NCI-H446 (cell line): ENCODE results near the gene SPEG.
"Not testable (repeated sequence)": the region's sequence is repeated elsewhere in the genome, so short reads cannot be mapped to it uniquely, and the experiment has no call there.

Source experiments
- DNase-seq, 2 experiments: peaks; one replicate each; lab custom pipeline; 2025; lab: John Stamatoyannopoulos, UW

SPEG gene

DNA sequence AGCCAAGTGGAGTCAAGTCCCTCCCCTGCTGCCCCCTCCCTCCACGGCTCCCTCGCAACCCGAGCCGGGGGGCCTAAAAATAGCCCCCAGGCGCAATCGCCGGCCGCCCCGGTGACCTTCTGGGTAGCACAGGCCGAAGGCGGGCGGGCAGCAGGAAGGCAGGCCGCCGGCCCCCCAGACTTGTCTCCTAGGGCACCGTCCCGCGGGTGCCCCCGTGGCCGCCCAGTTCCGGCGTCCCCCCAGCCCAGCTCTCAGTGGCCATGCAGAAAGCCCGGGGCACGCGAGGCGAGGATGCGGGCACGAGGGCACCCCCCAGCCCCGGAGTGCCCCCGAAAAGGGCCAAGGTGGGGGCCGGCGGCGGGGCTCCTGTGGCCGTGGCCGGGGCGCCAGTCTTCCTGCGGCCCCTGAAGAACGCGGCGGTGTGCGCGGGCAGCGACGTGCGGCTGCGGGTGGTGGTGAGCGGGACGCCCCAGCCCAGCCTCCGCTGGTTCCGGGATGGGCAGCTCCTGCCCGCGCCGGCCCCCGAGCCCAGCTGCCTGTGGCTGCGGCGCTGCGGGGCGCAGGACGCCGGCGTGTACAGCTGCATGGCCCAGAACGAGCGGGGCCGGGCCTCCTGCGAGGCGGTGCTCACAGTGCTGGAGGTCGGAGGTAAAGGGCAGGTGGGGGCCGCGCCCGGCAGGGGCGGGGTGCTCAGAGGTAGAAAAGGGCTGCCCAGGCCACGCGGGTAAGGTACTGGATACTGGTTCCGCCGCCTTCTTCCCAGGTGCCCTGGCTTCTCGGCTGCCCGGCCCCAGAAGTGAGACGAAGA is at the start of gene SPEG:
Gene SPEG (plus strand): TSS at position 126 of the 808 bp plus-strand sequence. CDS start 135 bp downstream, at position 261.
- no peak for DNase-seq

DNA sequence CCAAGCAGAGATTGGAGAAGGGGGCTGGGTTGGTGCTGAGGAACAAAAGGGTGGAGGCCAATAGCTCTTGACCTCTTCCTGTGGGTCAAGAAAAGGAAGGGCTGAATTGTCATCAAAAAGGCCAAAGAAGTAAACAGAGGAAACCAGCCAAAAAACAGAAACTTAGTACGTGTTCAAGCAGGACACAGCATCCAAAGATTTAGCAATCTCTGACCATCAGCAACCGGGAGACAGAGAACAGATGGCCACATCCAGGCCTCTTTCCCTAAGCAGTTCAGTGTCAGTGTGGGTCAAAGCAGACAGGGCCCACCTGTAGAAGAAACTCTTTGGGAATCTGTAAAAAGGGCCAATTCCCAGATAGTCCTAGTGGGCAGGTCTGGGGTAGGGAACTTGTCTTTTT is 49.8 kb upstream of the SPEG start:
- DNase-seq, result no peak

DNA sequence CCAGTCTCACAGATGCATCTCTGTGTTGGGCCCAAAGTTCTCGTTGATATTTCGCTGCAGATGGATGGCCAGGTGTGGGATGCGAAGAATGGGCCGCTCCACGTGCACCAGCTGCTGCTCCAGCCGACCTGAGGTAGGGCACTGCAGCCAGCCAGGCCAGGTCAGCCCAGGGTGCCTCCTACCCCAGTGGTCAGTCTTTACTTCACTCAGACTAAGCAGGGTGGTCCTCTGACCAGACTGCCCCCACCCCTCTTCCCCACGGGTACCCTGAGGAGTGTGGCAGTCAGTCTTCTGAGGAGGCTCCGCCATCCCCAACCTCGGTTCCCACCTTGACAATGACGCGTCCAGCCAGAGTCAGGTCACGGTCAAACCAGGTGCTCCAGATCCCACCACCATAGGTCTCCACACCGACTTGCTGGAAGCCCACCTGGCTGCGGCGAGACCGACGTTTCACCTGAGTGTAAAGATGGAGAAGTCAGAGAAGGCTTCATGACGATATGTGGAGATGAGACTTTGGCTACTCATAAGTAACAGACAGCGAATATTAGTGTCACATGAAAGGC is 48.6 kb upstream of the SPEG start:
- DNase-seq, result no peak

DNA sequence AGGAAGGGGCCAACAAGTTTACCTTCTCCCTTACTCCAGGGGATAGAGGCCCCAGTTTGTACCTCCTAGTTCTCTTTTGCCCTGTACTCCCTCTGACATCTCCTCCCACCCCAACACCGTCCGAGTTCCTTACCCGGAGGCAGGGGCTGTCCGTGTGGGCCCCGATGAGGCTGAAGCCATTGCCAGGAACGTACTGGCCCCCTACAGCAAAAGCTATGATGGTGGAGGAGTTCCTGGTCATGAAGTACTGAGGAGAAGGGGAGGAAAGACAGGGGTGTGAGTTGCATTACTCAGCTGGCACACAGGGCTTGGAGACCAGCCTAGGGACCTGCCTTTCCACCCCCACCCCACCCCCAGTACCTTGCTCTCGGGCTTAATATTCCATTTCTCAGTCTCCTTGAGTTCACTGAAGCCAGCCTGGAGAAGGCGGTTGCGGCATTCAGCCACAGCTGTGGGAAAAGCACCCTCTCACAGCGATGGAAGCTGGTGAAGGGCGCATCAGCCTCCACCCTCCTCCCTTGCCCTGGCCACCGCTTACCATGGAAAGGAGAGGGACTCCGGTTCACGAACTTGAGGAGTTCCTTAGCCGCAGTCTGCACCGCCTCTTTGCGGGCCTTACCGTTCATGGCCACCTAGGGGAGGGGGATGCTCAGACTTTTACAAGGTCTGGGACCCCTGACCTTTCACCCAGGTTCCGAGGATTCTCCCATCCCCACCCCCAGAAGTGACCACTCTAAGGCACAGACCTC is 47.9 kb upstream of the SPEG start:
- DNase-seq, result no peak

DNA sequence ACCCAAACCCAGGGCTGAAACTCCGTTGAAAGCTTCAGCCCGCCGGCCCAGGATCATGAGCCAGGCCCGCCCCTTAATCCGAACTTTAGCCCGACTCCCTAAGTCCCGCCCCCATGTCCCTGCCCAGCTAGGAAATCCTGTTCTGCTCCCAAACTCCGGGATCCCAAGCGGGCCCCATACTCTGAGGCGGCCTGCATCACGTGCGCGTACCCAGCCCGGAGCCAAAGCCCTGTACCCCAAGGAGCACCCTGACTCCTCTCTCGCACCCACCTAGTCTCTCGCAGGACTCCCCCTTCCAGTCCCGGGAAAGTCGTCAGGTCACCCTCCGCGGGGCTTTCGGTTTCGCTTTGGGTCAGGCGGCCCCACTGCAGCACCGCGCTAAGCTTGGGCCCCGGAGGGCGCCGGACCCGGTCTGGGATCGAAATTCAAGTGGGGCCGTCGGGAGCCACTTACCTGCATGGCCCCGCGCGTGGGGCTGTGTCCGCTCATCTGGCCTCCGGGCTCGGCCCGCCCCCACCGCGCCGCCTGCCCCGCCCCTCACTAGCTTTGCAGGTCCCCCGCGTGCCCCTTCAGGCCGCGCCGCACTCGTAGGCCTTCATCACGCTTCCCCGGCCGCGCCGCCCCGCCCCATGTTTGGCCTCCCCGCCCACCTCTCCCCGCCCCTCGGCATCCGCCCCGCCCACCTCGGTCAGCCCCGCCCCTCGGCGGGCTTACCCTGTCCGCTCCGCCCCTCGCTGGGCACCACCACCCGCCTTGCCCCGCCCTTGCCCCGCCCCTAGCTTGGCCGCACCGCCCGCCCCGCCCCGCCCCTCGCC is 47.1 kb upstream of the SPEG start, which contains the start of gene DNPEP:
Gene DNPEP (minus strand): TSS at position 607 of the 815 bp plus-strand sequence. CDS start 118 bp downstream, at position 489.
- peak; percentile 34 to 97 for DNase-seq

DNA sequence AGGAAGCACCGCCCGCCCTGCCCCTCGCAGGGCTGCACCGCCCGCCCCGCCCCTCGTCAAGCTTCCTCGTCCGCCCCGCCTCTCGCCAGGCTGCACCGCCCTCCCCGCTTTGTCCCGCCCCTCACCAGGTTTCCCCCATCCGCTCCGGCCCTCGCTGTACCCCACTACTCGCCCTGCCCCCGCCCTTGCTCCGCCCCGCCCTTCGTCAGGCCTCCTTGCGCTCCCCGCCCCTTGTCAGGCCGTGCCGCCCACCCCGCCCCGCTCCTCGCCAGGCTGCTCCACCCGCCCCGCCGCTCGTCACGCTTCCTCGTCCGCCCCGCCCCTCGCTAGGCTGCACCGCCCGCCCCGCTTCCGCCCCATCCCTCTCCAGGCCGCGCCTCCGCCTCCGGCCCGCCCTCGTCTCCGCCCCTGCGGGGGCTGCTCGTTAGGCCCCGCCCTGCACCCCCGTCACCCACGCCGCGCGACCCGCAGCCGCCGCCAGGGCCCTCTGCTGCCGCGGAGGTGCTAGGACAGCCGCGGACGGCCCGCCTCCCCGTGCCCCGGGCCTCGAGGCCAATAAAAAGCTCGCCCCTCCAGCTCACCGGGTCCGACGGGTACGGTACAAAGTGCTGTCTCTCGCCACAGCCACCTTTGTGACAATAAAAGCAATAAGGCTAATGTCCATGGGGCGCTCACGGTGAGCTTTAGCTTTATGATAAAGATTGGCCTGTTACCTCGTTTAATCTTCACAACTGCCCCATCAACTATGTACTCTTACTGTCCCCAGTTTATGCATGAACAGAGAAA is 46.3 kb upstream of the SPEG start:
- DNase-seq, result peak; percentile 91 to 97

DNA sequence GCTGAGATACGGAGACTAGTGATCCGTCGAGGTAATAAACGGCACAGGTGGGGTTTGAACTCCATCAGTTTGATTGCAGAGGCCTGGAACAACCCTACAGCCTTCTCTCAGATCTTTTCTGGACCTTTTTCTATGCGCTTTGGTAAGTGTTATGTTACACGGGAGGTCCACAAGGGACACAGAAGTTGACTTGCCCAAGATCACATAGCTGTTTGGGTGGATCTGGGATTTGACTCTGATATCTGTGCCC is 45.8 kb upstream of the SPEG start:
- DNase-seq, result no peak

DNA sequence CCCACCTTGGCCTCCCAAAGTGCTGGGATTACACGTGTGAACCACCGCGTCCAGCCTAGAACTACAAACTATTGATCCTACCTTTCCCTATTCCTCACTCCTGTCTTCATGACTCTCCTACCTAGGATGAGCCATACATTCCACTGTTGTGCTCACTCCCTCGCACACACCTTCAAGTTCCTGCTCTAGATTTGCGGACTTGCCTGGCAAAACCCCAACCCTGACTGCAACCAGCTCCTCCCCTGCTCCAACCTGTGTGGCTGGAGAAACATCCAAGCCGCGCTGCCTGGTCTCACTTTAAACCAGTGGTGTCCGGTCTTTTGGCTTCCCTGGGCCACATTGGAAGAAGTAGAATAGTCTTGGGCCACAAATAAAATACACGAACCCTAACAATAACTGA is 41.9 kb upstream of the SPEG start:
- DNase-seq, result no peak

DNA sequence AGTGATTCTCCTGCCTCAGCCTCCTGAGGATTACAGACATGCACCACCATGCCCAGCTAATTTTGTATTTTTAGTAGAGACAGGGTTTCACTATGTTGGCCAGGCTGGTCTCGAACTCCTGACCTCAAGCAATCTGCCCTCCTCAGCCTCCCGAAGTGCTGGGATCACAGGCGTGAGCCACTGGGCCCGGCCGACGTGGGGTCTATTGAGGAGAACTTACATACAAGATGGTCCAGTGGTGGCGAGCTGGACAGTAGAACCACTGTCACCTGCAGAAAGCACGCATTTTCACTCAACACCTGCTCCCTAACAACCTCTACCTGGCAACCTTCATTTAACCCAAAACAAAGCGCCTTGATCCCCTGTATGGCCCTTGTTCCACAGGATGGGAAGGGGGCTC is 39.6 kb upstream of the SPEG start:
- DNase-seq, result not testable (repeated sequence)

DNA sequence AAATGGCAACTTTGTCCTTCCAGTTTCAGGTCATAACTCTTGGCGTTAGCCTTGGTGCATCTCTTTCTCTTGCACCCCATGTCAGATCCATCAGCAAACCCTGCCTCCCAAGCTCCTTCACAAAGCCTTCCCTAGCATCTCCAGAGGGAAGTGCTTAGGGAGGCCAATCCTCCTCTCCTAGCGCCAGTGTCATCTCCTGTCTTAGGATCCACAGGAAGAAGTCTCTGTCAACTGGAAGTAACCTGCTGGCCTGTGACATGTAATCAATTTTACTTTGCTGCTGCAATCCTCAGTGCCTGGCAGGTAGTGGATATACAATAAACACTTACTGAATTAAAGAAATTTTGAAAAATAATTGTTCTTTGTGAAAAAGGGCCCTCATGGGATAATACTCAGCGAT is 39.0 kb upstream of the SPEG start:
- no peak for DNase-seq

DNA sequence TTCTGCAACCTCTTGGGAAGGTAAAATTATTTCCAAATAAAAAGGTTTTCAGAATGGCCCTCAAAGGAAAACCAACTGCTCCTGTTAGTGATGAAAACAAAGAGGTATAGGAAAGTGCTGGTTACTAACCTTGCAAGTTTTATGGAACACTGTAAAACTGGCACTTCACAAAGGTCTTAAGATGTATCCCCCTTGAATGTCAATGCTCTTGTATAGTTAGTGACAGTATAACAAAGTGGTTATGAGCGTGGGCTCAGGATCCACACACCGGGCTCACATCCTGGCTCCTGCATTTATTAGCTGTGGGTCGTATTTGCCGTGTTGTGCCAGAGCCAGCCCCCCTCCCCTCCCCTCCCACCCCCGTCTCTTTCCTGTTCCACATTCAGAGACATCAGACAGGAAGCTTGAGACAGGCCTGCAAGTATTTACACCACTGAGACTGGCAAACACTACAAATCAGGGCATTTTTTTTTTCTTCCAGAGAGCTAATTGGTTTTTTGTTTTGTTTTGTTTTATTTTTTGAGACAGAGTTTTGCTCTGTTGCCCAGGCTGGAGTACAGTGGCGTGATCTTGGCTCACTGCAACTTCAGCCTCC is 37.7 kb upstream of the SPEG start:
- no peak for DNase-seq

DNA sequence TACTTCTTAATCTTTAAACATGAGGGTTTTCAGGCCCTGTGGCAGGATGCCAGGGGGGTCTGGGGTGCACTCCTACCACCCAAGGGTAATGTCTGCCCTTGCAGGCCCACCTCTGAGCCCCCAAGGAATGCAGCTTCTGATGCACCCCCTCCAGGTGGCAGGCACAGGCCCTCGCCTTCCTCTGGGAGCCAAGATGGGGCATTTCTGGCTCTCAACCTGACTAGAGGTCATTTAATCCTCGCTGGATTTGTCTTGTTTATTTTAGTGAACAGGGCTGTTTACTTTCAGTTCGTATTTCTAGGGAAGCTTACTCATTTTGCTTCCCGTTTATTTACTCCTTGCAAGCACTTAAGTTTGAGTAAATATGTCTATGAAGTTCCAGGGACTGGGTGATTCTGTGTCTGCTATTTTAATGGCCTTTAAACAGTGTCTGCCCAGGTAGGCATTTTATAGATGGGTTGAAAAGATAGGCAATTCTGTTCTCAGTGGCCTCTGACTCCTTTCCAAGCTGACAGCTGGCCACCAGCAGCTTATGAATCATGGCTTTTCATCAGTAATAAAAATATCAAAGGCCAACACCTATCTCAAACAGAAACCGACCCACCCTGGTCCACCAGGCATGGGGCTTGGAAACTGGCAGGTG is 35.8 kb upstream of the SPEG start:
- DNase-seq, result no peak

DNA sequence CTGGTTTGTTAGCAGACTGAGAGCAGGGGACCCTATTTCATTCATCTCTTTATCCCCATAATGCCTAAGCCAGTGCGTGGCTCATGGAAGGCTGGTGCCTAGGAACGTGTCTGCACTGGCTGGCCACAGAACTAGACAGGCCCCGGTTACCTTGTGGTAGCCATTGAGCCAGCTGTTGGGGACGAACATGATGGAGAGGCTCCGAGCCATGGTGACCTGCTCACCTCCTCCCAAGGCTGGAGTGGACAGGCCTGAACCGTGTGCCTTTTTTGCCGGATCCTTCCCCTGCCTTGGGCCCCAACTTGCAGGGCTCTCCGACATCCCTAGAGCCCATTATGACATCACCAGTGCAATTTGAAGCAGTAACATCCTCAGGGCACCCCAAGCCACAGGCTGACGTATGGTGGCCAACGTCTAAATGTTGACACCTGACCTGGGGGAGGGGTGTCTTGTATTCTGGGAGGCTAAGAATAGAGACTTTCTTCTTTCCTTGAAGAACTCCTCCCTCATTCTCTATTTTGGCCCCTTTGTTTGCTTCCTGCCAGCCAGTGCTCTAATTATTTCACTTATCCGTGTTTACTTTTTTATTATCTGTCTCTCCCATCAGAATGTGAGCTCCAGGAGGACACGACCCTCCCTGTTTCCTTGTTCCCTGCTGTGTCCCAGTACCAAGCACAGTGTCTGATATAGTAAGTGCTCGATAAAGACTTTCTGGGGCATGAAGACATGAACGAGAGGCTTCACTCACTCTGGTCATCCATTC is 34.7 kb upstream of the SPEG start:
- no peak for DNase-seq

DNA sequence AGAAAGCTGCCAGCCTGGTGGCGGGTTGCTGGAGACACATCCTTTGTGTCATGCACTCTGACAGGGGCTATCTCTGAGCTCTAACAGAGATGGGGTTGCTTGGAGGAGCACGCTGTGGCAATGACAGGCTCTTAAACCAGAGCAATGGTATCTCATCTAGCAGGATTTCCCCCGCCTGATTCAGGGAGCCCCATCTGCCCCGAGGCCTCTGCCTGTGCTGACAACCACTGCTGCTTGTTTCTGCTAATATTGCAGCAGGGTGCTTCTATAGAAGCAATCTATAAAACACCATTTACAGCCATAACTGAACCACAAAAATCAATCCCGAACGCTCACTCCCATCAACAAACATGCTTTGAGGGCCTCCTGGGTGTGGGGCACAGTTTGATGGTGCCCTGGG is 34.1 kb upstream of the SPEG start:
- no peak for DNase-seq

DNA sequence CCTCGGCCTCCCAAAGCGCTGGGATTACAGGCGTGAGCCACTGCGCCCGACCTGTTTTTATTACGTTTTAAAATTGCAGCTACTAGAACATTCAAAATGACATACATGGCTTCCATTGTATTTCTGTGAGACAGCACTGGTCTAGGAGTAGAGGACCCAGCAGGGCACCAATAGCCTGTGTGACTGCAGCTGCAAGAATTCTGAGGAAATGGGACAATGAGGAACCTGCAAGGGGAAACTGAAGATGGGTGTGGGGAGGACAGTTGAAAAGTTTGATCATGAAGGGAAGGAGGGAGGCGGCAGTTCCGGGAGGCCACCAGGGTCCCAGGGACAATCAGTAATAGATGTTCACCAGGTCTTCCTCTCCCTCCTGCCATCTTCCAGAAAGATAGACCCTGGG is 33.0 kb upstream of the SPEG start:
- DNase-seq, result no peak

DNA sequence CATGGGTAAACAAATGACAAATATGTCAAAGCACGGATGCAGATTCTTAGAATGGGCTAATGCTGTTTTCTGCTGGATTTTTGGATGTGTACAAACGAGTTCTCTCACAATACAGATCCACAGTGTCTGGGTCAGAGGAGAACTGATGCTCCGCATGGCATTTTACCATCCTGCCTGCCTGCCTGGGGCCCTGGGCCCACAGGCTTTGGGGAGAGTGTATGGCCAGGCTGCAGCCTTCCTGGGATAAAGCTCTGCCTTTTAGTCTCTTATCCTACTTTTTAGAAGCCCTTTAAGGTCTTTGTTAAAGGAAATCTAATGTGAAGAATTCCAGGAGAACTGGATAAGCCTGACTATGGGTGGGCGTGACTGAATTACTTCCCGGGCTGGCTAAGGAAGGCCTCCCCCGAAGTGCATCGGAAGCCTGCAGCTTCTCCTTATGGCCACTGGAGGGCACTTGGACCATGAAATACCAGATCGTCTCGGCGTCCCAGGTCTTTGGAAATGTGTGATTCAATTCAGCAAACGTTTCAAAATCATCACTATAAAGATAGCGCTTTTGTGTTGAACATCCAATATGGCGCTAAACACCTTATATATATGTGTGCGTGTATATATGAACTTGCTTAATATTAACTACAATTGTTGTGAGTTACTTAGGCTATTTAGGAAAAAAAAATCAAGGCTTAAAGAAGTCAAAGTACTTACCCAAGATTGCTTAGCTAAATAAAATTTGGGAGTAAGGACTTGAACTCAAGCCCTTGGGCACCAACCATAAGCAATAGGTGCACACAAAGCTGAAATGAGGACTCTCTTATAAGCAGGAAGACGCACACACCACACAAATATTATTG is 31.8 kb upstream of the SPEG start:
- peak; percentile 62 to 87 for DNase-seq

DNA sequence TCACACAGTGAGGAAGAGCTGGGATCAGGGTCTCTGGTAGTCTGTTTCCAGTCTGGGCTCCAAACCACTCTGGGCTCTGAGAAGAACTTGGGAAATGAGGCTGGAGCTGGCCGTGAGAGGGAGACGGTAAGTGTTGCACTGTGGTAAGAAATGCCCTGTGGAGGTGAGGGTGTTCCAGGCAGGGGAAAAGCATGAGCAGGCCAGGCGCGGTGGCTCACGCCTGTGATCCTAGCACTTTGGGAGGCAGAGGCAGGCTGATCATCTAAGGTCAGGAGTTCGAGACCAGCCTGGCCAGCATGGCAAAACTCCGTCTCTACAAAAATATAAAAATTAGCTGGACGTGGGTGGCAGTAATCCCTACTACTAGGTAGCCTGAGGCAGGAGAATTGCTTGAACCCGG is 30.8 kb upstream of the SPEG start:
- DNase-seq, result no peak

DNA sequence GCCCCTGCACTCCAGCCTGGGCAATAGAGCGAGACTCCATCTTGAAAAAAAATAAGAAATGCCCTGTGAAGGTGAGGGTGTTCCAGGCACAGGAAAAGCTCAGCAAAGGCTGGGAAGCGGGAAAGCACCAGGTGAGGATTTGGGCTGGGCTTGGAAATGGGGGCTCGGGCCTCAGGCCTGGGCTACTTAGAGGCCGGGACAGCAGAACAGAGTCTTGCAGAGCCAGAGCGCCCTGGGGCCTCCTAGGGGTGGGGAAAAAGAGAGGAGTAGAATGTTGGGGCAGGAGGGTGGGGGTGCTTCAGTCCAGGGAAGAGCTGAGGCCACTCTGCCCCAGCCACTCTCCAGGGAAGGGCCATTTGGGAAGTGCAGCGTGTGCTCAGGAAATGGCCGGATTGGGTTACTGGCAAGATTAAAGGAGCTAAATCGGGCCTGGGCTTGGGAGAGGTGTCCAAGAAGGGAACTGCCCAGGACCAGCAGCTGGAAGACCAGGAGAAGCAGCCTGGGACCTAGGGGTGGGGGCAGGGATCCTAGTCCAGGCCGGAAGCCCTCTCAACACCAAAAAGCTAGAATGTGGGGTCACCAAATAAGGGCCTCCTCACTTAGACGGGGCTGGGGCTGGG is 30.2 kb upstream of the SPEG start:
- DNase-seq, result no peak

DNA sequence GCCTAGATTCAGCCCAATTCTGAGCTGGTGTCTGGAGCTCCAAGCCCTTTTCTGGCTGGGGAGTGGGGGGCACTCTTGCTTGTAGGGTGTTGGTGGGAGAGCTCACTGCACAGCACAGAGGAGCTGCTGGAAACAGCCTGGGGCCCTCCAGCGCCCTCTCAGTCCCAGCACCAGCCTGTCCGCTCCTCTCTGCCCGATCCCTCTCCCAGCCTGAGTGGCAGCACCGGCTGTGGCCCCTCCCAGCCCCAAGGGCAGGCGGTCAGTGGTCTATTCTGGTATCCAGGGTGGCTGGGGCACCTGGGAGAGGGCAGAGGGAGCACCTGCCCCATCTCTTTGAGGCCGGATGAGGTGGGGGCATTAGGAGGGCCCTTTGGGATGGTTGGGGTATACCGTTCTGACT is 29.7 kb upstream of the SPEG start:
- DNase-seq, result no peak
